C1 segment of cervical spinal cord (tissue), 14 donors: ENCODE data around the gene MBTPS1.
"Not testable (repeated sequence)": the region's sequence is repeated elsewhere in the genome, so short reads cannot be mapped to it uniquely, and the experiment has no call there.

Source experiments
- DNase-seq, 14 donors: peaks; one replicate each; lab custom pipeline; 2025; lab: John Stamatoyannopoulos, UW

MBTPS1 gene

GRCh38 chr16:84137287-84137686 lies 20.5 kb upstream of the MBTPS1 start:
- DNase-seq: no peak

GRCh38 chr16:84136331-84137125 lies 19.8 kb upstream of the MBTPS1 start:
- DNase-seq: peak in 1 of 14 donors; percentile 57

- DNase-seq: no peak
These were observed 16.0 kb upstream of the MBTPS1 start for GRCh38 chr16:84132527-84133285.

- DNase-seq: no peak
These were observed 14.4 kb upstream of the MBTPS1 start for GRCh38 chr16:84131117-84131516.

DNA sequence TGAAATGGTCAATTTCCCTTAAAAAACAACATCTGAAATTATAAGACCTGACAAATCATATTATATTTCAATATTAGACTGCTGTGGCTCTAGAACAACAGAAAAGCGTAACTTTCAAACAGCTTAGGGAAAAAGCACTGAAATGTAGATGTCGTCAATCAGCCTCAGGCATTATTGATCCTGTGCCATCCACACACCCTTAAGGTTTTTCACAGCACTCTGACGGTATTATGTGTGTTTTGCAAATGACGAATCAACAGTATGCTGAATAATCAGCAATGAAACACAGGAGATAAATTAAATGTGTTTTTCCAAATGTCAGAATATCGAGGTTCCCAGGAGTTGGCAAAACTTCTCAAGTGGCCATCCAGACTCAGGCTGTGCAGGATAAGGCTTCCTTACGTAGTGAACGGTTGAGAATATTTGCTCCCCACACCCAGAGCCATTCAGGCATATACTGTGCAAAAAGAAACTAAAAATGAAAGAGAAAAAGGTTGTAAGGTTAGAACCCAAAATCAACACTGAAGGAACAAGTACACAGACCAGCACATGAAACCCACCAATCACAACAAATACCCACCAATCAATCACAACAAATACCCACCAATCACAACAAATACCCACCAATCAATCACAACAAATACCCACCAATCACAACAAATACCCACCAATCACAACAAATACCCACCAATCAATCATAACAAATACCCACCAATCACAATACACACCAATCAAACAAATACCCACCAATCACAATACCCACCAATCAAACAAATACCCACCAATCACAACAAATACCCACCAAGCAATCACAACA lies 7.7 kb upstream of the MBTPS1 start:
- DNase-seq: no peak

- DNase-seq: no peak
These were observed 4.3 kb upstream of the MBTPS1 start for GRCh38 chr16:84121007-84121406.

GRCh38 chr16:84120023-84120422 lies 3.3 kb upstream of the MBTPS1 start:
- DNase-seq: no peak

- no peak for DNase-seq
These were observed 2.6 kb upstream of the MBTPS1 start for GRCh38 chr16:84119368-84119767.

DNA sequence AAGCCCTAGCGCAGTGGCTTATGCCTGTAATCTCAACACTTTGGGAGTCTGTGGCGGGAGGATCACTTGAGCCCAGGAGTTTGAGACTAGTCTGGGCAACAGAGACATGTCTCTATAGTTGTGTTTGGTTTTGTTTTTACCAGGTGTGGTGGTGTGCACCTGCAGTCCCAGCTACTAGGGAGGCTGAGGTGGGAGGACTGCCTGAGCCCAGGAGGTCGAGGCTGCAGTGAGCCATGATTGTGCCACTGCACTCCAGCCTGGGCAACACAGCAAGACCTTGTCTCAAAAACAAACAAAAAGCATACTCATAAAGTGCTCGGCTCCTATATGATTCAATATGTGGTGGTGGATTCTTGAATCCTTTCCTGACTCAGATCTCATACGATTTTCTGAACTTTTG lies 1.6 kb upstream of the MBTPS1 start:
- not testable (repeated sequence) for DNase-seq

GRCh38 chr16:84117494-84117843 lies 727 bp upstream of the MBTPS1 start:
- DNase-seq: peak in 3 of 14 donors; percentile 48 to 53 (median 49)

- DNase-seq: peak in 2 of 14 donors; percentile 51 to 62
These were observed 623 bp downstream of the MBTPS1 start for GRCh38 chr16:84115919-84116719.

GRCh38 chr16:84111949-84112348 lies 4.8 kb downstream of the MBTPS1 start:
- not testable (repeated sequence) for DNase-seq

- DNase-seq: no peak
These were observed 5.2 kb downstream of the MBTPS1 start for GRCh38 chr16:84111525-84111924.

DNA sequence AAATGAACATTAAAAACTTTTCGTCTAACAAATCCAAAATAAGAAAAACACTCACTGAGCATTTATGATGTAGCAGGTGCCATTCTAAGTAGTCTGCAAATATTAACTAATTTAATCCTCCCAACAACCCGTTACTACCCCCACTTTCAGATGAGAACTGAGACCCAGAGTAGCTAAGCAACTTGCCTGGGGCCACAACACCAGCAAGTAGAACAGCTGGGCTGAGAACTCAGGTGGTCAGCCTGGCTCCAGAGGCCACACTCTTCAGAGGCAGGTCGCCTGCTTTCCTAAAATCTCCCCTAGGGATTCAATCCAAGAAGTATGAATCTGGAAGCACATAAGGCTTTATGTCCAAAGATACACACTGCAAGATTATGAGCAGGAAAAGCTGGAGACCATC lies 6.2 kb downstream of the MBTPS1 start:
- DNase-seq: no peak

GRCh38 chr16:84109598-84110335 lies 7.0 kb downstream of the MBTPS1 start:
- DNase-seq: peak in 1 of 14 donors; percentile 36

- DNase-seq: no peak
These were observed 8.8 kb downstream of the MBTPS1 start for GRCh38 chr16:84107921-84108320.

DNA sequence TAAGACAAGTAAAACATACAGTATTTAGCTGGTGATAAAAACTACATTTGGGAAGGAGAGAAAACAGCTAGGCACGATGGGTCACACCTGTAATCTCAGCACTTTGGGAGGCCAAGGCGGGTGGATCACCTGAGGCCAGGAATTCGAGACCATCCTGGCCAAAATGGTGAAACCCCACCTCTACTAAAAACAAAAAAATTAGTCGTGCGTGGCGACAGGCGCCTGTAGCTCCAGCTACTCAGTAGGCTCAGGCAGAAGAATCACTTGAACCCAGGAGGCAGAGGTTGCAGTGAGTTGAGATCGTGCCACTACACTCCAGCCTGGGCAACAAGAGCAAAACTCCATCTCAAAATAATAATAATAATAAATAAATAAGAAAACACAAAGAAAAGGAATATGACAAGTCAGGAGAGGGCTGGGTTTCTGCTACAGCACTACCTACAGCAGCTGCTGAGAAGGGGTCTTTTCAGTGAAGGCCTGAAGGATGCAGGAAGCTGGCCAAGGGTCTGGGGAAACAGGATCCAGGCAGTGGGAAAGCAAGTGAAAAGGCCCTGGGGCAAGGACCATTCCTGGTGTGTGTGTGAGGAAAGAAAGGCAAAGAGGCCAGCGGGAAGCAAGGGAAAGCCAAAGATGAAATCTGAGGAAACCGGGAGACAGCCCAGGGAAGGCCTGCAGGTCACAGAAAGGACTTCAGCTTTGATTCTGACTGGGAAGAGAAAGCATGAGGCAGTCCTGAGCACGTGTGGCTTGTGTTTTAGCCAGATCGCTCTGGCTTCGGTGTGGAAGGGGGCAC lies 10.6 kb downstream of the MBTPS1 start:
- DNase-seq: no peak

- no peak for DNase-seq
These were observed 11.4 kb downstream of the MBTPS1 start for GRCh38 chr16:84105301-84105815.

GRCh38 chr16:84104231-84104630 lies 12.5 kb downstream of the MBTPS1 start:
- DNase-seq: no peak

- no peak for DNase-seq
These were observed 13.1 kb downstream of the MBTPS1 start for GRCh38 chr16:84103678-84104077.
